OCI-LY1 (cell line): ENCODE data around the gene NKD1.

Source experiments
- H2AFZ ChIP-seq: fragments of 200-600 bp; sonication (generic), shearing (Covaris generic); 2 replicates; pipeline ENCODE4 v1.6.0; 2014; ENCODE audit warnings: antibody characterized with exemption, mild to moderate bottlenecking, low read length
- H3F3A ChIP-seq: fragments of 200-600 bp; sonication (generic), shearing (Covaris generic); 2 replicates; pipeline ENCODE4 v1.6.0; 2014; ENCODE audit warnings: mild to moderate bottlenecking, antibody characterized with exemption, low read length, moderate library complexity; ENCODE audit not compliant: insufficient read depth
- H3K27ac ChIP-seq: fragments of 200-600 bp; sonication (generic); 2 replicates; pipeline ENCODE4 v1.5.1; 2014; ENCODE audit warnings: low read length, mixed run types, mild to moderate bottlenecking, low read depth; ENCODE audit not compliant: poor library complexity, severe bottlenecking
- H3K27me3 ChIP-seq: fragments of 200-600 bp; sonication (generic); 2 replicates; pipeline ENCODE4 v1.6.0; 2014; ENCODE audit warnings: antibody characterized with exemption, mild to moderate bottlenecking, low read length, moderate library complexity; ENCODE audit not compliant: insufficient read depth
- H3K36me3 ChIP-seq: fragments of 200-600 bp; sonication (generic); 2 replicates; pipeline ENCODE4 v1.6.1; 2014; ENCODE audit warnings: mild to moderate bottlenecking, antibody characterized with exemption, low read length, moderate library complexity, mixed read lengths; ENCODE audit not compliant: insufficient read depth
- H3K4me1 ChIP-seq: fragments of 200-600 bp; sonication (generic); 2 replicates; pipeline ENCODE4 v1.5.1; 2014; ENCODE audit warnings: mild to moderate bottlenecking, low read length, moderate library complexity; ENCODE audit not compliant: insufficient read depth, severe bottlenecking
- H3K4me2 ChIP-seq: fragments of 200-600 bp; sonication (generic), shearing (Covaris generic); 2 replicates; pipeline ENCODE4 v1.6.1; 2014; ENCODE audit warnings: low read length
- H3K4me3 ChIP-seq: fragments of 200-600 bp; sonication (generic); 2 replicates; pipeline ENCODE4 v1.5.1; 2014; ENCODE audit warnings: low read length, low read depth, mild to moderate bottlenecking, mixed read lengths; ENCODE audit not compliant: poor library complexity, severe bottlenecking
- H3K79me2 ChIP-seq: fragments of 200-600 bp; shearing (Covaris generic); 2 replicates; pipeline ENCODE4 v1.6.1; 2016; ENCODE audit warnings: mixed run types, low read length, mixed read lengths; ENCODE audit not compliant: insufficient read depth
- H3K9ac ChIP-seq: fragments of 200-600 bp; sonication (generic), shearing (Covaris generic); 2 replicates; pipeline ENCODE4 v1.6.1; 2014; ENCODE audit warnings: mild to moderate bottlenecking, low read length, mixed read lengths
- H3K9me2 ChIP-seq: fragments of 200-600 bp; sonication (generic), shearing (Covaris generic); 2 replicates; pipeline ENCODE4 v1.6.1; 2014; ENCODE audit warnings: low read depth, mild to moderate bottlenecking, low read length, mixed read lengths
- H3K9me3 ChIP-seq: fragments of 200-600 bp; shearing (Covaris generic); 2 replicates; pipeline ENCODE4 v1.6.1; 2014; ENCODE audit warnings: low read length, mixed read lengths
- H4K20me1 ChIP-seq: fragments of 200-600 bp; sonication (generic), shearing (Covaris generic); 2 replicates; pipeline ENCODE4 v1.6.0; 2016; ENCODE audit warnings: mild to moderate bottlenecking, low read length; ENCODE audit not compliant: insufficient read depth
- EZH2 ChIP-seq: fragments of 200-600 bp; sonication (generic), shearing (Covaris generic); IDR thresholded peaks from 2 replicates; pipeline ENCODE4 v1.8.0; 2017; ENCODE audit warnings: borderline replicate concordance, mixed run types, mild to moderate bottlenecking, antibody characterized with exemption, low read length, moderate library complexity, mixed read lengths
- TF ChIP-seq, protein P1 (sequence below): fragments of 200-600 bp; sonication (generic), shearing (Covaris generic); IDR thresholded peaks from 2 replicates; pipeline ENCODE4 v1.5.1; 2017; ENCODE audit warnings: mild to moderate bottlenecking, antibody characterized with exemption, low read length, moderate library complexity, mixed read lengths

NKD1 gene

DNA sequence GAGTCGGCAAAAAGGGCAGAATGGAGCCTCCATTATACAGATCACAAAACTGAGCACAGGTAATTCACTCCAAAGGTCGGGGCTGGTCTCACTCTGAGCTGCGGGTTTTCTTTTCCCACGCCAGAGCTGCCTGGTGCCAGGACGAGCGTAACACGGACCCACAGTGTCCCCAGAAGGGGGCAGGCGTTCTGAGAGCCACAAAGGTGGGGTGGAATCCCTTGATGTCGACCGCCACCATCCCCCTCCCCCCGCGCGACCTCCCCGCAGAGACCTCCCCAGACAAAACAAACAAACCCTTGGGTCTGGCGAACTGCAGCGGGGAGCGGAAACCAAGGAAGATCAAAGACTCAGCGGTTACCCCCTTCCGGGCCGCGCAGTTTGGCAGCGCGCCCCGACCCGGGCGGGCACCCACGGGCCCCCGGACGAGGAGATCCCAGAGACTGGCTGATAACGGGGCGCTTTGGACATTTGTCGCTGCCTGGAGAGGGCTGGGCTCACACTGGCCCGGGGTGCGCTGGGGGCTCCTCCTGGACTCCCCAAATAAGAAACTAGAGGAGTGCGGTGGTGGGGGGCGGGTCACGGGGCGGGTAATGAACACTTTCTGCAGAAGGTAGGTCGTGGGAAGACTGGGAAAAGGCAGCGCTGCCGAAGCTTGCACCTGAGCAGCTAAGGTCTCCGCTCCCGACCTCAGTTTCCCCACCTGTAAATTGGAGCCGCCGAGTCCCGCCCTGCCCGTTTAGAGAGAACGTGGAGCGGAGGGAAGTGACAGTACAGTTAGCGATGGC lies 664 bp upstream of the NKD1 start:
- Histone ChIP-seq H3K4me1 (no peaks in the 10 kb centered on the region), H3K9me2 (no peaks in the 10 kb centered on the region), H3K79me2 (no peaks in the 10 kb centered on the region), H3K36me3 (no peaks in the 10 kb centered on the region), H3K9me3 (no peaks in the 10 kb centered on the region), H3F3A (no peaks in the 10 kb centered on the region), H2AFZ (no peak overlapping the region), H3K4me2 (peak overlapping the region; percentile 73), H3K4me3 (peak overlapping the region; percentile 66), H4K20me1 (no peaks in the 10 kb centered on the region), H3K9ac (no peak overlapping the region), H3K27ac (no peak overlapping the region), H3K27me3 (peaks cover 7% of the 10 kb centered on the region)
- TF ChIP-seq, protein P1, sequence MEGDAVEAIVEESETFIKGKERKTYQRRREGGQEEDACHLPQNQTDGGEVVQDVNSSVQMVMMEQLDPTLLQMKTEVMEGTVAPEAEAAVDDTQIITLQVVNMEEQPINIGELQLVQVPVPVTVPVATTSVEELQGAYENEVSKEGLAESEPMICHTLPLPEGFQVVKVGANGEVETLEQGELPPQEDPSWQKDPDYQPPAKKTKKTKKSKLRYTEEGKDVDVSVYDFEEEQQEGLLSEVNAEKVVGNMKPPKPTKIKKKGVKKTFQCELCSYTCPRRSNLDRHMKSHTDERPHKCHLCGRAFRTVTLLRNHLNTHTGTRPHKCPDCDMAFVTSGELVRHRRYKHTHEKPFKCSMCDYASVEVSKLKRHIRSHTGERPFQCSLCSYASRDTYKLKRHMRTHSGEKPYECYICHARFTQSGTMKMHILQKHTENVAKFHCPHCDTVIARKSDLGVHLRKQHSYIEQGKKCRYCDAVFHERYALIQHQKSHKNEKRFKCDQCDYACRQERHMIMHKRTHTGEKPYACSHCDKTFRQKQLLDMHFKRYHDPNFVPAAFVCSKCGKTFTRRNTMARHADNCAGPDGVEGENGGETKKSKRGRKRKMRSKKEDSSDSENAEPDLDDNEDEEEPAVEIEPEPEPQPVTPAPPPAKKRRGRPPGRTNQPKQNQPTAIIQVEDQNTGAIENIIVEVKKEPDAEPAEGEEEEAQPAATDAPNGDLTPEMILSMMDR, result peak; percentile 47
- TF ChIP-seq EZH2, result no peak

DNA sequence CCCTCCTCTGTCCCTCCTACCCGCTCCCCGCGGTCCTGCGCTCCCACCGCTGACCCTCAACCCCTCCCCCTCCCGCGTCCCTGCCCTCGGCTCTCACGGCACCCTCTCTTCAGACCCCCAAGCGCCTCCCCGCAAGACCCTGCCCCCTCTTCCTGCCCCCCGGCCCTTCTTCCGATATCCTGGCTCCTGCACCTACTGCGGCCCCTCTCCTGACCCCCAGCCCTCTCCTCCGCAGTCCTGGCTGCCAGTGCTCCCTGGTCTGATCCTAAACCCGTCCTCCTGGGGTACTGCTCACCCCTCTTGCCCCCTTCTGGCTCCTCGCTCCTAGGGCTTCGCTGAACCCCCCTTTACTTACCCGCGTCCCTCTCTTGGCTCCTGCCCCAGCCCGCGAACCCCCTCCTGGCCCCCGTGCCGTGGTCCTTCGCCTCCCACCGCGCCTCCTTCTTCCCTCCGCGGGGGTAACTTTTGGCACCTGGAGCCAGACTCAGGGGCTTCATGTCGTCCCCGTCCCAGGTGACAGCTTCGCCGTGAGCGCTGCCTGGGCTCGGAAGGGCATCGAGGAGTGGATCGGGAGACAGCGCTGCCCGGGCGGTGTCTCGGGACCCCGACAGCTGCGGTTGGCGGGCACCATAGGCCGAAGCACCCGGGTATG lies 839 bp downstream of the NKD1 start:
- Histone ChIP-seq H3K4me1 (no peaks in the 10 kb centered on the region), H3K36me3 (no peaks in the 10 kb centered on the region), H3K9ac (no peak overlapping the region; the same call in 1 of the 2 replicates), H3K4me3 (peak overlapping the region; percentile 66), H3F3A (no peaks in the 10 kb centered on the region), H3K9me2 (no peaks in the 10 kb centered on the region), H3K79me2 (no peaks in the 10 kb centered on the region), H3K4me2 (peak overlapping the region; percentile 87), H3K9me3 (no peaks in the 10 kb centered on the region), H3K27ac (no peak overlapping the region), H3K27me3 (no peaks in the 10 kb centered on the region), H2AFZ (no peak overlapping the region), H4K20me1 (no peaks in the 10 kb centered on the region)
- TF ChIP-seq, protein P1, result no peak
- TF ChIP-seq EZH2, result no peak

DNA sequence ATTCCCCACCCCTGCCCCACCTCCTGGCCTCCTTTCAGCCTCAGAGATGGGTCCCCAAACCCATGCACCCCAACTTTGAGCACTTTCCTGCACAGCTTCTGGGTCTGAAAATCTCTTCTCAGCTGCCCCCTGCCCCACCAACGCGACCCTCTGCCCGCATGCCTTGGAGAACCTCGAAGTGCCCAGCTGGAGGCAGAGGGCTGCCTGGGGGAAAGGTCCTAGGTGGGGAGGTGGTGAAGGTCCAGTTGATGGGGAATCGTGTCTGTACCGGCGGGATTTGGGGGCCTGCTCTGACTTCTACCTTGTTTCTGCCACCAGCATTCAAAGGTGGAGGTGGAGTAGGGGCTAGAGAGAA lies 1.3 kb downstream of the NKD1 start:
- Histone ChIP-seq H3K4me2 (no peak overlapping the region), H3K27ac (no peak overlapping the region), H4K20me1 (no peaks in the 10 kb centered on the region), H3K4me1 (no peaks in the 10 kb centered on the region), H3K27me3 (no peaks in the 10 kb centered on the region), H2AFZ (no peak overlapping the region), H3F3A (no peaks in the 10 kb centered on the region), H3K9ac (no peak overlapping the region), H3K9me3 (no peaks in the 10 kb centered on the region), H3K36me3 (no peaks in the 10 kb centered on the region), H3K79me2 (no peaks in the 10 kb centered on the region), H3K4me3 (no peak overlapping the region), H3K9me2 (no peaks in the 10 kb centered on the region)
- TF ChIP-seq, protein P1, result no peak
- no peak for TF ChIP-seq EZH2
